ENCODE results near the gene THEM5.

DNA sequence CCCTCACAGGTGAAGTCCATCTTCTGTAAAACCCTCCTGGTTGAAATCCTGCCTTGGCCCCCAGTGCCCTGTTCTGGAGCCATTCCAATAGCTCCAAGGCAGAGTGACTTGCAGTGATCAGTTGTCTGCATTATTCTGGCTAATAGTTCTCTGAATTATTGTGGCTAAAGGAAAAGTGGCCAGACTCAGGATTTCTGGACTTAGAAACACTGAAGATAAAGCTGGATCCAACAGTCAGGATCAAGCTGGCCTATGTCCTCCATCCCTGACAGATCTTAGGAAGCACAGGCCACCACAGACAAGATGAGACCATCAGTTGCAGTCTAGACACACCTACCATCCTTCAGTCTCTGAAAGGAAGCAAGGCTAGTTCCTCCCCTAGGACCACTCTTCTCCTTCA is 13.1 kb downstream of the THEM5 start:
- no peak for TF ChIP-seq ZNF274 (IDR thresholded peaks at IDR 0.05; ENCODE audit: low read depth, low read length)
- TF ChIP-seq YY1 (IDR thresholded peaks at IDR 0.05; ENCODE audit: insufficient read depth, insufficient read length): no peak
- no peak for TF ChIP-seq SUZ12 (IDR thresholded peaks at IDR 0.05; ENCODE audit: extremely low read depth, insufficient read depth, insufficient read length)

Measured in NT2/D1 (cell line).